Measurements from ENCODE around the gene DTNB. TPM values are rescaled to one million over a fixed set of nuclear protein-coding genes. Genes with fewer than 3 reads are reported as not detected.

Gene DTNB
- total and polyA plus RNA-seq, 2 of the 4 experiments (the other 2 are of a cell fraction) = 3.8 to 5.3 TPM

DNA sequence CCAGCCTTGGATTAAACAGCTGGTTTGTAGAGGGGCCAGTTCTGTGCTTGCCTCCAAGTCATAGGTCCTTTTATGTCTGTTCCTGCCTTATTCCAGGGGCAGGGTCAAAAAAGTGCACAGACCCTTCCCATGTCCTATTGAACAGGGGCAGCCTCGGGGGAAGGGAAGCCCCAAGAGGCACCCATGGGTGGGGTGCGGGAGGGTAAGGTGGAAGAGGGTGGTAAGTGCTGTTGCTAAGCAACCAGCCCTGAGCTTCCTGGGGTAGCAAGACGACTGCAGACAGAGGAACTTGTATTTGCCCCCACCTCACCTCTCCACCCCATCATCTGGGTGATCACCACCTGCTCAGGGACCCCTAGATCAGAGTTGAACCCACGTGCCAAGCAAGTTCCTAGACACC is 339.4 kb downstream of the DTNB start:
- H4K91ac ChIP-seq (ENCODE audit: insufficient read depth, low read depth, low read length) = no peak overlapping the region
- no peak overlapping the region for H3K4ac ChIP-seq (ENCODE audit: low read depth, low read length)
- H3K14ac ChIP-seq (replicated peaks; ENCODE audit: low read depth, low read length) = no peak overlapping the region
- H3K4me2 ChIP-seq (ENCODE audit: low read depth, low read length) = no peak overlapping the region
- peaks cover 4% of the 10 kb centered on the region; the same call in 1 of the 2 replicates for H3K9me1 ChIP-seq (ENCODE audit: insufficient read depth, low read length)
- H3K56ac ChIP-seq (ENCODE audit: extremely low read depth, insufficient read depth, low read length) = no peak overlapping the region
- H3K18ac ChIP-seq (ENCODE audit: low read depth, low read length) = no peak overlapping the region
- H3K23ac ChIP-seq (ENCODE audit: low read depth, low read length) = no peak overlapping the region
- peaks cover 6 to 65% of the 10 kb centered on the region in 2 experiments for H3K79me1 ChIP-seq (ENCODE audit: low read depth in 1 of 2, low read length in 2 of 2)
- in situ Hi-C loops (cut with MboI; ENCODE audit: low sequenced_read_pairs) (no loop called here), dilution Hi-C loops (cut with HindIII; ENCODE audit: low sequenced_read_pairs, unreplicated experiment) (no loop called here), intact Hi-C loops (cut with micrococcal nuclease) (no loop called here)
- H3K4me1 ChIP-seq (ENCODE audit: control insufficient read depth, insufficient read depth, low read length) = no peaks in the 10 kb centered on the region; the same call in 1 of the 2 replicates
- ChIA-PET POLR2A (ENCODE audit: unreplicated experiment) (no interaction called here), CTCF (no interaction called here)
- H4K5ac ChIP-seq (ENCODE audit: low read depth, low read length) = no peak overlapping the region
- H4K20me1 ChIP-seq (ENCODE audit: insufficient read depth, low read length) = peaks cover 73% of the 10 kb centered on the region
- no TSS peak for BruUV-seq (replicated peaks)
- WGBS, 2 experiments (ENCODE audit: extremely low coverage in 2 of 2, insufficient read length in 1 of 2) = 69% methylated on average over 2 of the region's 4 CpGs; no CpG with 5 or more reads in 1 of the 2 experiments
- H2BK120ac ChIP-seq (ENCODE audit: low read depth, low read length) = no peak overlapping the region
- H2AFZ ChIP-seq (replicated peaks; ENCODE audit: low read length, poor library complexity) = no peak overlapping the region
- no peak overlapping the region for H4K8ac ChIP-seq (ENCODE audit: low read depth in 2 of 2, low read length in 2 of 2)
- ATAC-seq (ENCODE audit: low read depth) (no peak), DNase-seq (no peak)
- H3K36me3 ChIP-seq (ENCODE audit: control insufficient read depth, insufficient read depth, low read length) = 0 out of 2 replicates have a peak, but pooled peaks cover 2% of the 10 kb centered on the region
- H2AK9ac ChIP-seq (replicated peaks; ENCODE audit: low read depth, low read length, poor library complexity) = no peak overlapping the region
- no peak overlapping the region for H2BK20ac ChIP-seq (ENCODE audit: low read depth, low read length)
- no peak overlapping the region for H3K4me3 ChIP-seq (ENCODE audit: insufficient read depth, low read depth, low read length)
- H3K27ac ChIP-seq (ENCODE audit: insufficient read depth, low read length) = no peak overlapping the region
- H3K27me3 ChIP-seq (ENCODE audit: control insufficient read depth, insufficient read depth, low read length) = no peaks in the 10 kb centered on the region
- no peak overlapping the region for H3K9ac ChIP-seq (ENCODE audit: low read depth, low read length)
- TF ChIP-seq NFE2L2 (IDR thresholded peaks at IDR 0.05; ENCODE audit: low read depth, low read length) (no peak), CHD1 (IDR thresholded peaks at IDR 0.05; ENCODE audit: low read depth, low read length) (no peak), BHLHE40 (IDR thresholded peaks at IDR 0.05; ENCODE audit: low read depth, low read length) (no peak), MXI1 (IDR thresholded peaks at IDR 0.05; ENCODE audit: borderline replicate concordance, low read depth, low read length) (no peak), RAD21 (IDR thresholded peaks at IDR 0.05; ENCODE audit: low read length) (no peak), CEBPB (IDR thresholded peaks at IDR 0.05; ENCODE audit: low read depth, low read length) (no peak), SMC3 (IDR thresholded peaks at IDR 0.05; ENCODE audit: low read depth, low read length) (no peak), POLR2A (IDR thresholded peaks at IDR 0.05; ENCODE audit: low read depth, low read length) (no peak), MAFK (IDR thresholded peaks at IDR 0.05; ENCODE audit: low read depth, low read length) (no peak), RFX5 (IDR thresholded peaks at IDR 0.05; ENCODE audit: low read depth, low read length) (no peak), MAZ (IDR thresholded peaks at IDR 0.05; ENCODE audit: borderline replicate concordance, low read depth, low read length) (no peak), RCOR1 (IDR thresholded peaks at IDR 0.05; ENCODE audit: insufficient replicate concordance, low read length) (no peak), FOS (IDR thresholded peaks at IDR 0.05; ENCODE audit: low read depth, low read length) (no peak)
- TF ChIP-seq, protein P1, sequence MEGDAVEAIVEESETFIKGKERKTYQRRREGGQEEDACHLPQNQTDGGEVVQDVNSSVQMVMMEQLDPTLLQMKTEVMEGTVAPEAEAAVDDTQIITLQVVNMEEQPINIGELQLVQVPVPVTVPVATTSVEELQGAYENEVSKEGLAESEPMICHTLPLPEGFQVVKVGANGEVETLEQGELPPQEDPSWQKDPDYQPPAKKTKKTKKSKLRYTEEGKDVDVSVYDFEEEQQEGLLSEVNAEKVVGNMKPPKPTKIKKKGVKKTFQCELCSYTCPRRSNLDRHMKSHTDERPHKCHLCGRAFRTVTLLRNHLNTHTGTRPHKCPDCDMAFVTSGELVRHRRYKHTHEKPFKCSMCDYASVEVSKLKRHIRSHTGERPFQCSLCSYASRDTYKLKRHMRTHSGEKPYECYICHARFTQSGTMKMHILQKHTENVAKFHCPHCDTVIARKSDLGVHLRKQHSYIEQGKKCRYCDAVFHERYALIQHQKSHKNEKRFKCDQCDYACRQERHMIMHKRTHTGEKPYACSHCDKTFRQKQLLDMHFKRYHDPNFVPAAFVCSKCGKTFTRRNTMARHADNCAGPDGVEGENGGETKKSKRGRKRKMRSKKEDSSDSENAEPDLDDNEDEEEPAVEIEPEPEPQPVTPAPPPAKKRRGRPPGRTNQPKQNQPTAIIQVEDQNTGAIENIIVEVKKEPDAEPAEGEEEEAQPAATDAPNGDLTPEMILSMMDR (conservative IDR thresholded peaks at IDR 0.05; ENCODE audit: low read depth, low read length) = no peak
- TF ChIP-seq, protein P2, sequence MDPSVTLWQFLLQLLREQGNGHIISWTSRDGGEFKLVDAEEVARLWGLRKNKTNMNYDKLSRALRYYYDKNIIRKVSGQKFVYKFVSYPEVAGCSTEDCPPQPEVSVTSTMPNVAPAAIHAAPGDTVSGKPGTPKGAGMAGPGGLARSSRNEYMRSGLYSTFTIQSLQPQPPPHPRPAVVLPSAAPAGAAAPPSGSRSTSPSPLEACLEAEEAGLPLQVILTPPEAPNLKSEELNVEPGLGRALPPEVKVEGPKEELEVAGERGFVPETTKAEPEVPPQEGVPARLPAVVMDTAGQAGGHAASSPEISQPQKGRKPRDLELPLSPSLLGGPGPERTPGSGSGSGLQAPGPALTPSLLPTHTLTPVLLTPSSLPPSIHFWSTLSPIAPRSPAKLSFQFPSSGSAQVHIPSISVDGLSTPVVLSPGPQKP (IDR thresholded peaks at IDR 0.05; ENCODE audit: borderline replicate concordance, low read depth, low read length) = no peak
- TF ChIP-seq, protein P3, sequence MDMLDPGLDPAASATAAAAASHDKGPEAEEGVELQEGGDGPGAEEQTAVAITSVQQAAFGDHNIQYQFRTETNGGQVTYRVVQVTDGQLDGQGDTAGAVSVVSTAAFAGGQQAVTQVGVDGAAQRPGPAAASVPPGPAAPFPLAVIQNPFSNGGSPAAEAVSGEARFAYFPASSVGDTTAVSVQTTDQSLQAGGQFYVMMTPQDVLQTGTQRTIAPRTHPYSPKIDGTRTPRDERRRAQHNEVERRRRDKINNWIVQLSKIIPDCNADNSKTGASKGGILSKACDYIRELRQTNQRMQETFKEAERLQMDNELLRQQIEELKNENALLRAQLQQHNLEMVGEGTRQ (IDR thresholded peaks at IDR 0.05; ENCODE audit: low read depth, low read length) = no peak
- no peak overlapping the region for H2BK15ac ChIP-seq (ENCODE audit: low read depth, low read length)
- no peaks in the 10 kb centered on the region for H3K9me3 ChIP-seq (ENCODE audit: control insufficient read depth, insufficient read depth, low read length)
- H2AK5ac ChIP-seq (ENCODE audit: low read depth, low read length) = no peak overlapping the region
- H2BK5ac ChIP-seq (ENCODE audit: low read depth, low read length, poor library complexity, severe bottlenecking) = no peak overlapping the region
